Measurements from ENCODE around the gene WASF1. TPM values are rescaled to one million over a fixed set of nuclear protein-coding genes. Genes with fewer than 3 reads are reported as not detected.

The WASF1 gene
- total RNA-seq, 2 donors from 2014 or later = 3.5 to 4.8 TPM

GRCh38 chr6:110214338-110214737, 34.9 kb upstream of the WASF1 start:
- no peaks in the 10 kb centered on the region for H3K4me1 ChIP-seq
- no peaks in the 10 kb centered on the region for H3K9me3 ChIP-seq
- H3K36me3 ChIP-seq = peaks cover 86% of the 10 kb centered on the region
- no peak for DNase-seq (ENCODE audit: low spot score)
- TF ChIP-seq, protein P1, sequence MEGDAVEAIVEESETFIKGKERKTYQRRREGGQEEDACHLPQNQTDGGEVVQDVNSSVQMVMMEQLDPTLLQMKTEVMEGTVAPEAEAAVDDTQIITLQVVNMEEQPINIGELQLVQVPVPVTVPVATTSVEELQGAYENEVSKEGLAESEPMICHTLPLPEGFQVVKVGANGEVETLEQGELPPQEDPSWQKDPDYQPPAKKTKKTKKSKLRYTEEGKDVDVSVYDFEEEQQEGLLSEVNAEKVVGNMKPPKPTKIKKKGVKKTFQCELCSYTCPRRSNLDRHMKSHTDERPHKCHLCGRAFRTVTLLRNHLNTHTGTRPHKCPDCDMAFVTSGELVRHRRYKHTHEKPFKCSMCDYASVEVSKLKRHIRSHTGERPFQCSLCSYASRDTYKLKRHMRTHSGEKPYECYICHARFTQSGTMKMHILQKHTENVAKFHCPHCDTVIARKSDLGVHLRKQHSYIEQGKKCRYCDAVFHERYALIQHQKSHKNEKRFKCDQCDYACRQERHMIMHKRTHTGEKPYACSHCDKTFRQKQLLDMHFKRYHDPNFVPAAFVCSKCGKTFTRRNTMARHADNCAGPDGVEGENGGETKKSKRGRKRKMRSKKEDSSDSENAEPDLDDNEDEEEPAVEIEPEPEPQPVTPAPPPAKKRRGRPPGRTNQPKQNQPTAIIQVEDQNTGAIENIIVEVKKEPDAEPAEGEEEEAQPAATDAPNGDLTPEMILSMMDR (IDR thresholded peaks at IDR 0.05) = no peak
- H3K27ac ChIP-seq = no peak overlapping the region
- no peak overlapping the region for H3K4me3 ChIP-seq
- H3K27me3 ChIP-seq = no peaks in the 10 kb centered on the region

DNA sequence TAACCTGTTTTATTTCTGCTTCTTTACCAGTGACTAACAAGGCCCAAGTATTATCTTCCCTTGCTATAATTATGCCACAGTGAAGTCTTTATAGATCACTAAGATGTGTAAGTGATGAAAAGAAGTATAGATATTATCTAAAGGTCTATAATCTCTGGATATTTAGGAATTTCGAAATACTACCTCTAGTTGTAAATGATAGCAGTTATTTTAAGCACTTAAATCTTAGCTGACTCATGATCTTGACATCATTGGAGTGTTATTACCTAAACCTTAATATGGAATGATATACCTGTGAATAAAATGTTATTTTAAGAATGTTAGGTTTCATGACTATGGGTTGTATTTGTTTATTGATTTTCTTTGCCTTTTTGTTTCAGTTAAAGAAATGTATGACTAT, 32.3 kb upstream of the WASF1 start:
- Histone ChIP-seq H3K4me1 (no peaks in the 10 kb centered on the region), H3K27ac (no peak overlapping the region), H3K36me3 (peaks cover 81% of the 10 kb centered on the region), H3K27me3 (no peaks in the 10 kb centered on the region), H3K9me3 (no peaks in the 10 kb centered on the region), H3K4me3 (no peak overlapping the region)
- TF ChIP-seq, protein P1 (IDR thresholded peaks at IDR 0.05) = no peak
- no peak for DNase-seq (ENCODE audit: low spot score)

GRCh38 chr6:110207652-110208051, 28.2 kb upstream of the WASF1 start:
- no peak for DNase-seq (ENCODE audit: low spot score)
- Histone ChIP-seq H3K27ac (no peak overlapping the region), H3K36me3 (peaks cover 42% of the 10 kb centered on the region), H3K9me3 (no peaks in the 10 kb centered on the region), H3K27me3 (no peaks in the 10 kb centered on the region), H3K4me3 (no peak overlapping the region), H3K4me1 (no peaks in the 10 kb centered on the region)
- TF ChIP-seq, protein P1 (IDR thresholded peaks at IDR 0.05) = no peak

GRCh38 chr6:110201151-110201884, 21.8 kb upstream of the WASF1 start:
- TF ChIP-seq, protein P1 (IDR thresholded peaks at IDR 0.05) = no peak
- Histone ChIP-seq H3K4me3 (no peak overlapping the region), H3K9me3 (no peaks in the 10 kb centered on the region), H3K27ac (no peak overlapping the region), H3K36me3 (no peaks in the 10 kb centered on the region), H3K4me1 (no peaks in the 10 kb centered on the region), H3K27me3 (no peaks in the 10 kb centered on the region)
- DNase-seq (ENCODE audit: low spot score) = no peak

DNA sequence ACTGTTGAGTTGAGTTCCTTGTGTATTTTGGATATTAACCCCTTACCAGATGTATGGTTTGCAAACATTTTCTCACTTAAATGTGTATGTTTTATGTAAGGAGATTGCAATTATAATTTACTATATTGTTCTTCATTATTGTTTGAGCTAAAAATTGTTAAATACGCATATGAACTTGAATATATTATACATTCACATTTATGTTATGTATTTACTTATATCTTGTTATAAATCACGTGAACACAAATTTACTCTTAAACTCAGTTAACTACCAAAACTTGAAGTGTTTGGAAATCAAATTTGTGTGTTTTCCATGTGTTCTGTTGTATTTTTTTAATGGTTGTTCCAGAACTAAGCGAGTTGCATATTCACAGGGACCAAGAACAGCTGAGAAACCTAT, 19.1 kb upstream of the WASF1 start:
- Histone ChIP-seq H3K4me3 (no peak overlapping the region), H3K4me1 (no peaks in the 10 kb centered on the region), H3K27me3 (no peaks in the 10 kb centered on the region), H3K27ac (no peak overlapping the region), H3K9me3 (no peaks in the 10 kb centered on the region), H3K36me3 (peaks cover 8% of the 10 kb centered on the region)
- DNase-seq (ENCODE audit: low spot score) = no peak
- TF ChIP-seq, protein P1 (IDR thresholded peaks at IDR 0.05) = no peak

GRCh38 chr6:110196874-110197273, 17.4 kb upstream of the WASF1 start:
- Histone ChIP-seq H3K9me3 (no peaks in the 10 kb centered on the region), H3K36me3 (peaks cover 11% of the 10 kb centered on the region), H3K27me3 (no peaks in the 10 kb centered on the region), H3K4me1 (peaks cover 0 to 4% of the 10 kb centered on the region in 2 donors), H3K4me3 (no peak overlapping the region), H3K27ac (no peak overlapping the region)
- no peak for DNase-seq (ENCODE audit: low spot score)
- TF ChIP-seq, protein P1 (IDR thresholded peaks at IDR 0.05) = no peak

All from right atrium auricular region (tissue), 2 donors.